Fibroblast of the aortic adventitia (primary cell): ENCODE measurements around the gene COL6A5. TPM values are rescaled to one million over a fixed set of nuclear protein-coding genes. Genes with fewer than 3 reads are reported as not detected.
"Not testable (repeated sequence)": the region's sequence is repeated elsewhere in the genome, so short reads cannot be mapped to it uniquely, and the experiment has no call there.

Source experiments
- DNase-seq: peaks from one replicate; pipeline ENCODE4 v3.0.0-alpha.2; 2010; ENCODE audit warnings: low read depth
- H3K4me3 ChIP-seq: 2 replicates; pipeline ENCODE4 v1.5.1; 2011; ENCODE audit warnings: low read depth, mild to moderate bottlenecking, control low read depth, low read length, moderate library complexity
- total RNA-seq: library from RNA; depleted of rRNA; stranded (reverse); fragments of >200 nt; gene quantifications from 2 replicates; pipeline ENCODE4 v1.2.3, GENCODE V29; 2012; ENCODE audit warnings: low replicate concordance
- TF ChIP-seq, protein P1 (sequence below): IDR thresholded peaks from 2 replicates; pipeline ENCODE4 v1.5.1; 2011; ENCODE audit warnings: mild to moderate bottlenecking, low read length, control low read depth, inconsistent platforms; ENCODE audit not compliant: insufficient read depth

The COL6A5 gene
- total RNA-seq, 1 donor, result under 0.01 TPM

- H3K4me3 ChIP-seq, result no peak overlapping the region
- TF ChIP-seq, protein P1, sequence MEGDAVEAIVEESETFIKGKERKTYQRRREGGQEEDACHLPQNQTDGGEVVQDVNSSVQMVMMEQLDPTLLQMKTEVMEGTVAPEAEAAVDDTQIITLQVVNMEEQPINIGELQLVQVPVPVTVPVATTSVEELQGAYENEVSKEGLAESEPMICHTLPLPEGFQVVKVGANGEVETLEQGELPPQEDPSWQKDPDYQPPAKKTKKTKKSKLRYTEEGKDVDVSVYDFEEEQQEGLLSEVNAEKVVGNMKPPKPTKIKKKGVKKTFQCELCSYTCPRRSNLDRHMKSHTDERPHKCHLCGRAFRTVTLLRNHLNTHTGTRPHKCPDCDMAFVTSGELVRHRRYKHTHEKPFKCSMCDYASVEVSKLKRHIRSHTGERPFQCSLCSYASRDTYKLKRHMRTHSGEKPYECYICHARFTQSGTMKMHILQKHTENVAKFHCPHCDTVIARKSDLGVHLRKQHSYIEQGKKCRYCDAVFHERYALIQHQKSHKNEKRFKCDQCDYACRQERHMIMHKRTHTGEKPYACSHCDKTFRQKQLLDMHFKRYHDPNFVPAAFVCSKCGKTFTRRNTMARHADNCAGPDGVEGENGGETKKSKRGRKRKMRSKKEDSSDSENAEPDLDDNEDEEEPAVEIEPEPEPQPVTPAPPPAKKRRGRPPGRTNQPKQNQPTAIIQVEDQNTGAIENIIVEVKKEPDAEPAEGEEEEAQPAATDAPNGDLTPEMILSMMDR, result no peak
These were observed 84.8 kb downstream of the COL6A5 start for GRCh38 chr3:130430266-130430665.

GRCh38 chr3:130432086-130432485 is 86.6 kb downstream of the COL6A5 start:
- H3K4me3 ChIP-seq, DNase-seq: not testable (repeated sequence)

More at GRCh38 chr3:130430266-130430665, 84.8 kb downstream of the COL6A5 start:
- DNase-seq, result no peak

GRCh38 chr3:130433306-130433705 is 87.8 kb downstream of the COL6A5 start:
- no peak for DNase-seq
- TF ChIP-seq, protein P1, result no peak
- H3K4me3 ChIP-seq, result no peak overlapping the region

GRCh38 chr3:130442284-130442683 is 96.8 kb downstream of the COL6A5 start:
- TF ChIP-seq, protein P1, result no peak

GRCh38 chr3:130446840-130447239 is 101.4 kb downstream of the COL6A5 start:
- DNase-seq, result not testable (repeated sequence)

More at GRCh38 chr3:130442284-130442683, 96.8 kb downstream of the COL6A5 start:
- no peak overlapping the region for H3K4me3 ChIP-seq
- DNase-seq, result no peak

GRCh38 chr3:130448155-130448554 is 102.7 kb downstream of the COL6A5 start:
- not testable (repeated sequence) for H3K4me3 ChIP-seq, DNase-seq

More at GRCh38 chr3:130446840-130447239, 101.4 kb downstream of the COL6A5 start:
- H3K4me3 ChIP-seq, result not testable (repeated sequence)

GRCh38 chr3:130456540-130456939 is 111.1 kb downstream of the COL6A5 start:
- TF ChIP-seq, protein P1, result no peak
- no peak overlapping the region for H3K4me3 ChIP-seq
- no peak for DNase-seq

DNA sequence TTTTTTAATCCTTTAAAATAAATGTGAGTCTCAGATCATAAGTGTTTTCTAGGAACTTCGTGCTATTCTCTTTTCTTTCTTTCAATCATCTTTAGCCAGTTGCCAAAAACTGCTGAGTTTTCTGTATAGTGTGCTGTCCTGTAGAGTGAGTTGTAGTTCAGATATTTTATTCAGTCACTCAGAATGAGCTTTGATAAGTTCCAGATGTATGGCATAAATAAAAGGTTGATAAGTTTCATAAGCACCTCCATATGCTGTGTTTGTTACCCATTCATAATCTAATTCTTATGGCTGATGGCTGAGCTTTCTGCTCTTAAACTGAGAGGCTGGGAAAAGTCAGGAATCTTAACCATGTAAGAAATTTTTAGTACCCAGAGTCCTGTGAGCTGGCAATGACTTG is 112.2 kb downstream of the COL6A5 start:
- TF ChIP-seq, protein P1, result no peak

DNA sequence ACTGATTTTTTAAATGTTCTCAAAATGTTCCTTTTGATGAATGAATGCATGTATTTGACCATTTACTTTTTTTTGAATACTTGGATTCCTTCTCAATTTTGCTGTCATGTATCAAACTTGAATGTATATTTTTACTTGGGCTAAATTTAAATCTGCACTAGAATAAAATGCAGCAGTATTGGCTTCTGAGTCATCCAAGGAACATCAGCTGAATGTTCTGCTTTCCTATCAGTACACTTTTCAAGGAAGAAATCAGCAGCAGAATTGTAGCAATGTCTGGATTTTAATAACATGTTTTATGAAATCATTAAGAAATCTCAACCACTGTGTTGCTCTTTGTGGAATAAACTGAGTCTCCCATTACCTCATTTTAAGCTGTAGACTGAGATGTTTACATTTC is 114.5 kb downstream of the COL6A5 start:
- DNase-seq, result no peak
- TF ChIP-seq, protein P1, result no peak
- H3K4me3 ChIP-seq, result no peak overlapping the region

More for the DNA sequence above, 112.2 kb downstream of the COL6A5 start:
- H3K4me3 ChIP-seq, result no peak overlapping the region
- no peak for DNase-seq
